Peyer's patch (tissue), 4 donors: ENCODE data around the gene CKS1B.

Experiments
- CTCF ChIP-seq, 6 experiments: fragments of 450-650 bp in 4 of 6; fragments of 200-600 bp in 2 of 6; sonication (generic) in 1 of 6; IDR thresholded peaks; one replicate each; pipeline ENCODE4 v1.5.1; 2017 to 2019; ENCODE audit warnings: antibody characterized with exemption in 6 of 6, mild to moderate bottlenecking in 3 of 6, moderate library complexity in 1 of 6
- POLR2A ChIP-seq, 2 donors: fragments of 450-650 bp; IDR thresholded peaks; one replicate each; pipeline ENCODE4 v1.5.1; 2017; ENCODE audit warnings: antibody characterized with exemption in 2 of 2, mild to moderate bottlenecking in 2 of 2, moderate library complexity in 2 of 2

GRCh38 chr1:154953611-154954038 is 20.9 kb upstream of the CKS1B start:
- TF ChIP-seq CTCF (IDR thresholded peaks at IDR 0.05) (no peak), POLR2A (IDR thresholded peaks at IDR 0.05) (no peak)
